ENCODE results near the gene SLC26A6.
A peak's percentile ranks its signal among the peaks of the same experiment; 100 is the strongest.

SLC26A6 gene

GRCh38 chr3:48612309-48612708 lies 23.0 kb downstream of the SLC26A6 start:
- DNase-seq (ENCODE audit: low spot score), result no peak
- TF ChIP-seq, protein P1, sequence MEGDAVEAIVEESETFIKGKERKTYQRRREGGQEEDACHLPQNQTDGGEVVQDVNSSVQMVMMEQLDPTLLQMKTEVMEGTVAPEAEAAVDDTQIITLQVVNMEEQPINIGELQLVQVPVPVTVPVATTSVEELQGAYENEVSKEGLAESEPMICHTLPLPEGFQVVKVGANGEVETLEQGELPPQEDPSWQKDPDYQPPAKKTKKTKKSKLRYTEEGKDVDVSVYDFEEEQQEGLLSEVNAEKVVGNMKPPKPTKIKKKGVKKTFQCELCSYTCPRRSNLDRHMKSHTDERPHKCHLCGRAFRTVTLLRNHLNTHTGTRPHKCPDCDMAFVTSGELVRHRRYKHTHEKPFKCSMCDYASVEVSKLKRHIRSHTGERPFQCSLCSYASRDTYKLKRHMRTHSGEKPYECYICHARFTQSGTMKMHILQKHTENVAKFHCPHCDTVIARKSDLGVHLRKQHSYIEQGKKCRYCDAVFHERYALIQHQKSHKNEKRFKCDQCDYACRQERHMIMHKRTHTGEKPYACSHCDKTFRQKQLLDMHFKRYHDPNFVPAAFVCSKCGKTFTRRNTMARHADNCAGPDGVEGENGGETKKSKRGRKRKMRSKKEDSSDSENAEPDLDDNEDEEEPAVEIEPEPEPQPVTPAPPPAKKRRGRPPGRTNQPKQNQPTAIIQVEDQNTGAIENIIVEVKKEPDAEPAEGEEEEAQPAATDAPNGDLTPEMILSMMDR (IDR thresholded peaks at IDR 0.05), result no peak
- H3K27ac ChIP-seq, result no peak overlapping the region
- no peak overlapping the region for H3K4me3 ChIP-seq

GRCh38 chr3:48609088-48610005 lies 25.9 kb downstream of the SLC26A6 start, which contains the start of gene UQCRC1:
Gene UQCRC1 (minus strand): TSS chr3:48609646. CDS start chr3:48609620, 26 bp downstream.
- peak within 1 kb of the TSS; percentile 85 for H3K4me3 ChIP-seq
- peak; percentile 93 for DNase-seq (ENCODE audit: low spot score)
- peak within 1 kb of the TSS; percentile 83 to 88 for H3K27ac ChIP-seq
- TF ChIP-seq, protein P1 (IDR thresholded peaks at IDR 0.05), result peak; percentile 79

DNA sequence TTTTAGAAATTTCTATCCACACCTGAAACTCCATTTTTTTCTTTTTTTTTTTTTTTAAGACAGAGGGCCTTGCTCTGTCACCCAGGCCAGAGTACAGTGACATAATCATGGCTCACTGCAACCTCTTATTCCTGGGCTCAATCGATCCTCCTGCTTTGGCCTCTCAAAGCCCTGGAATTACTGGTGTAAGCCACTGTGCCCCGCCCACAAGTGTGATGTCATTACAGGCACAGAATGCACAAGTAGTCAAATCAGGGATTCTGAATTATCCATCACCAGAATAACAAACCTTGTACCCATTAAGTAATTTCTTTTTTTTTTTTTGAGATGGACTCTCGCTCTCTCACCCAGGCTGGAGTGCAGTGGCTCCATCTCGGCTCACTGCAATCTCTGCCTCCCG lies 27.7 kb downstream of the SLC26A6 start:
- TF ChIP-seq, protein P1 (IDR thresholded peaks at IDR 0.05), result no peak
- no peak for DNase-seq (ENCODE audit: low spot score)
- no peak overlapping the region for H3K4me3 ChIP-seq
- no peak overlapping the region for H3K27ac ChIP-seq

- TF ChIP-seq, protein P1 (IDR thresholded peaks at IDR 0.05), result no peak
- Histone ChIP-seq H3K4me3 (no peak overlapping the region), H3K27ac (no peak overlapping the region)
- no peak for DNase-seq (ENCODE audit: low spot score)
Measured at GRCh38 chr3:48601622-48601994, 33.7 kb downstream of the SLC26A6 start.

- no peak overlapping the region for H3K4me3 ChIP-seq
- TF ChIP-seq, protein P1 (IDR thresholded peaks at IDR 0.05), result no peak
- peak overlapping the region; percentile 82 to 96 for H3K27ac ChIP-seq
- DNase-seq (ENCODE audit: low spot score), result no peak
Measured at GRCh38 chr3:48600711-48601621, 34.3 kb downstream of the SLC26A6 start.

DNA sequence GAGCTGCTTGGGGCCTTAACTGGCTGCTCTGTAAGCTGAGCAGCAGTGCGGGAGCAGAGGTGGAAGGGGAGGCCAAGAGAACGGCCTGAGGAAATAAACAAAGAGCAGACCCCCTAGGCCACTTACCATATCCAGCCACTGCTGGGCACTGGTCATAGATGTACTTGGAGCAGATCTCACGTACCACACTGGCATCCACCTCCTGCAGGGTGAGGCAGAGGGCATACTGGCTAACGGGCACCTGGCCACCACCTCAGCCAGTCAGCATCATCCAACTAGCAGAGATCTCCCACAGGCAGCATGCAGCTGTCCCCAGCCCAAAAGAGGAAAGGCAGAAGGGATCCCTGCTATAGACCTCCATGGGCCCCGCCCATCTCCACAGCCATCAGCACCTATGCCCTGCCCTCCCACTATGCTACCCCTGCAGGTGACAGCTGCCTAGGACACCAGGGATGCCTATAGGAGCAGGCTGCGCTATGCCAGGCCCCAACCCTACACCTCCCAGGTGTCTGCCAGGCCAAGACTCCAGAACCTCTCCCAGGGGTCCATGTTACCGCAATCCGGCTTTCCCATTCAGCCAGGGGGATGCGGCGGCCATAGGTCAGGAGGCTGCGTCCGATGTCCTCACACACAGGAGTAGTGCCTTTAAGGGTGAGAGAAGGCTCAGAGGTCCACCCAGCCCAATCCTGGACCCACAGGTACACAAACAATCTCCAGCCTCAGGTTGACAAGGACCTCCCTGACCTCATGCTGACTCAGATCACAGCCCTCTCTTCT lies 35.6 kb downstream of the SLC26A6 start:
- Histone ChIP-seq H3K4me3 (peak overlapping the region; percentile 54), H3K27ac (peak overlapping the region; percentile 82 to 96)
- TF ChIP-seq, protein P1 (IDR thresholded peaks at IDR 0.05), result no peak
- DNase-seq (ENCODE audit: low spot score), result no peak

Measured in coronary artery (tissue), 2 donors.